D341Med (cell line): ENCODE results near the gene ALOX15B.

ENCODE experiments used
- DNase-seq: peaks from one replicate; pipeline ENCODE4 v3.0.0; 2012; ENCODE audit warnings: low spot score

Gene ALOX15B

DNA sequence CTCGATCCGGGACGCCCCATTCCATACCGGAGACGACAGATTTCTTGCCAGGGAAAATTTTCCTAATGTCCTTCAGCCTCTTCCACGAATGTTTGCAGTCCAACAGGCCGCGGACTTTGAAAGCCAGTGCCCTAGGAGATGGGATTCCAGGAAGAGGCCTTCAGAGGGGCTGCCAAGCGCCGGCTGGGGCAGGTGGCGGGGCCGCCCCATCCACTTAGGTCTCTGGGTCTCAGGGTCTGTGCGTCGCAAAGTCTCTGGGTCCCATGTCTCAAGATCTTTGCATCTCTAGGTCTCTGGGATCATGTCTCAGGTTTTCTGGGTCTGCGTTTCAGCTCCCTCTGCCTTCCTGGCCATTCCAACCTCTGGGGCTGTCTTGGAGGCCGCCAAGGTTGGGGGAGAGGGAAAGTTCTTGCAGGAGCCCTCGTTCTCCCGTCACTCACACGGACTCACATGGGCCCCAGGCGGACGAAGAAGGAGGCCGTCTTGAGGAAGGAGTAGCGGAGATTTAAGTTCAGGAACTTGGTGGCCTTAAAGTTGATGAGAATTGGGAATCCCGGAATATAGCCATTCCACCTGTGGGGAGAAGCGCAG is 41.4 kb downstream of the ALOX15B start:
- DNase-seq = no peak

DNA sequence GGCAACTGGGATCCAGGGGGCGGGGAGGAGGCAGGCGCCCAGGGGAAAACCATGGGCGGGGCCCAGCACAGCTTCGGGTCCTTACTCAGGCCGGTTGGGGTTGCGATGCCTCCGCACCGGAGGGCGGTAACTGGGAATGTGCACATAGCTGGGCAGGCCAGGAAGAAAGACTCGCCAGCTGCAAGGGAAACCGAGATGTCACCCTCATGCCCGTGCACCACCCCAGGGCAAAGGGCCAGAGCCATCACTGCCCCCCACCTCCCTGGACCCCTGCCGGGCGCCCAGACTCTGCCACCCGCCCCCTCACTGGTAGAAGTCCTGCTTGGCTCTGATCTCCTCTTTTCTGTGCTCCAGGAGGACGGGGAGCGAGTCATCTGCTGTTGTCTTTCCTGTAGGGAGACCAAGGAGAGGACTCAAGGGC is 42.0 kb downstream of the ALOX15B start:
- DNase-seq = no peak

DNA sequence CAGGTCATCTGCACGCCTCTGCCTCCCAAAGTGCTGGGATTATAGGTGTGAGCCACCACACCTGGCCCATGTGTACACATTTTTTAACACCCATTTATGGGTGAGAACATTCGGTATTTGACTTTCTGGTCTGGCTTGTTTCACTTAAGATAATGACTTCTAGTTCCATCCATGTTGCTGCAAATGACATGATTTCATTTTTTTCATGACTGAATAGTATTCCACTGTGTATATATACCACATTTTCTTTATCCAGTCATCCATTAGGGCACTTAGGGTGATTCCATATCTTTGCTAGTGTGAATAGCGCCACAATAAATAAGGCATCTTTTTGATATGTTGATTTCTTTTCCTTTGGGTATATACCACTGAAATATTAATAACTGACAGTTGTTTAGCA is 43.0 kb downstream of the ALOX15B start:
- DNase-seq = no peak

DNA sequence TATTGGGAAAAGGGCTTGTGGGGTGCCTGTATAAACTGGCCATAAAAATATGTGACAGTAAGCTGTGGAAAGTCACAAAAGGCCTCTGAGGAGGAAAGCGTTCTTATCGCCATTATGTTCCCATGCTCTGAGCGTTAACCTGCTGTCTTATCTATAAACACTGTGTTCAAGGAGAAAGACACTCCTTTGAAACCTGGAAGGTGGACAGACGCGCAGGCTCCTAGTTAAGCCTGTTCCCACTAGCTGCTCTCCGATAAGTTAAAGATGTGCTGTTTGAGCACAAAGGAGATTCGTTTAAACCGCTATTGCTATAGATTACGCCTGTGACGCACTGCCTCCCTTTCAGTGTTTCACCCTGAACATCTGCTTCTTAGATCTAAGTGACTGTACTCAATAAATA is 43.4 kb downstream of the ALOX15B start:
- DNase-seq = no peak

DNA sequence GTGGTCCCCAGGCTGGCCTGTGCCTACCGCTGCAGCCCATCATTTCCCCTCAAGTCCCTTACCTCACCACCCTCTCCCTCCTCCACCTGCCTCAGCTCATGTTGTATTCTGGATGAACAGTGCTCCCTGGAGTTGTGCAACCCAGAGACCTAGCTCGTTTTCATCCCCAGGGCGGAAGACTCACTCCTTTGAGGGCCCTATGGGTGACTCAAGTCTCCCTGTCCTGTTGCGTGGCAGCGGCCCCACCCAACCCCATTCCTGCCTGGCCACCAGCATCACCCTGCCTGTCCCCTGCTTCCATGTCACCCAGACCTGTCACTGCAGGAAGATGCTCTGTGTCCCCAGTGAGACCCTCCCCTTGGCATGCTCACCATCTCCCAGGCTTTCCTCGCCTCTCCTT is 45.4 kb downstream of the ALOX15B start:
- DNase-seq = no peak

DNA sequence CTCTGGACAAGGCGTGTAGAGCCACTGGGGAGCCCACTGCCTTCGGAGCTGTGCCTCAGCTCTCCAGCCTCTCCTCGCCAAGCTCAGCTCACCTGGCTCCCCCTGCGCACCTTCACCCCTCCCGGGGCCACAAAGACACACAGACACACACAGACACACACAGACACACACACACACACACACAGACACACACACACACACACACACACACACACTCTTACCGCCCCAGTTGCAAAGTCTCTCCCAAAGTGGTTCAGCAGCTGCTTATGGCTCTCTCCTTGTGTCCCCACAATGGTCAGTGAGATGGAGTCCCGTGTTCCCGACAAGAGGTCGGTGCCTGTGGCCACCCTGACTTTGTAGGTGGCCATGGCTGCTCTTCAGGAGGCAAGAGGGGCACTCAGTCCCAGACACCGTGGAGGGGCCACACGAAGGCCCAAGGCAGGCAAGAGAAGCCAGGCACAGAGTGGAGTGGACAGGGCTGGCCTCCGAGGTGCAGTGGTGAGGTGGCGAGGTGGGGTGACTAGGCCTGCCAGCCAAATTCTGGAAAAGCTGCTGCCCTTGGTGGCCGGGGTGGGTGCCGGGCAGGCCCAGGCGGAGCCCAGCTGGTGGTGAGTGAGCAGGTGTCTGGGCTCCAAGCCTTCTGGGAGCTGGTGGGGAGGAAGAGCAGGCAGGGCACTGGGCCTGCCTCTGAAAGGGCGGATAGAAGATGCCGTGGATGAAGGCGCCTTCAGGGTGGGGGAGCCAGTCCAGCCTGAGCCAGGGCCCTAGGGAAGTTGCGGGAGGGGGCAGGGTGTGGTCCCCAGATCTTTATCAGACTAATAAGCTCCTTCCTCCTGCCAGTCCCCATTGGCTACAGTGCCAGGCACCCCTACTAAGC is 48.5 kb downstream of the ALOX15B start, which contains the start of gene ALOX12B:
Gene ALOX12B (minus strand): TSS at position 642 of the 877 bp plus-strand sequence. CDS start 274 bp downstream, at position 368.
- DNase-seq = no peak

DNA sequence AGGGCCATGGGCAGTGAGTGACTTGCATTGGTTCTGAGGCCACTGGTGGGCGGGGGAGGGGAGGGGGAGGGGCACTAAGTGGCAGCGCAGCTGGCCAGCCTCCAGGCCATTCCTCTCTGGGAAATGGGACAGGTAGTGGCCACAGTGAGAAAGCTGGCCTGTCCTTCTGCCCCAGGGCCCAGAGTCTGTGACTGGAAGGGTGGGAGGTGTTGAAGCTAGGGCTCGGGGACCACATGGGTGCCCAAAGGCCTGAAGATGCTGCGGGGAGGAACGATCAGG is 49.0 kb downstream of the ALOX15B start:
- no peak for DNase-seq

DNA sequence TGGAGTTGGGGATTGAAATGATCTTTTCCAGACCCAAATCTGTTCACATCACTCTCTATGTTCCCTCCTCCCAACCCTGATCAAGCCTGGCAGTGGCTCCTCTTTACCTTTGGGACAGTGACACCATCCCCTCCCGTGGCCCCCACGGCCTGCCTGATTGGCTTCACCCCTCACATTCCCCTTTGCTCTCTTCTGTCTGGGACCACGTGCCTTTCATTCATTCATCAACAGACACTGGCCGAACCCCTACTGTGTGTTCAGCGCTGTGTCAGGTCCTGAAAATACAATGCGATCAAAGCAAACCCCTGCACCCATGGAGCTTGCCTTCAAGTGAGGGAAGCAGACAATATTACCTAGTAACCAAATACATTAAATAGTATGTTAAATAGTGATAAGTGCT is 50.9 kb downstream of the ALOX15B start:
- DNase-seq = no peak

DNA sequence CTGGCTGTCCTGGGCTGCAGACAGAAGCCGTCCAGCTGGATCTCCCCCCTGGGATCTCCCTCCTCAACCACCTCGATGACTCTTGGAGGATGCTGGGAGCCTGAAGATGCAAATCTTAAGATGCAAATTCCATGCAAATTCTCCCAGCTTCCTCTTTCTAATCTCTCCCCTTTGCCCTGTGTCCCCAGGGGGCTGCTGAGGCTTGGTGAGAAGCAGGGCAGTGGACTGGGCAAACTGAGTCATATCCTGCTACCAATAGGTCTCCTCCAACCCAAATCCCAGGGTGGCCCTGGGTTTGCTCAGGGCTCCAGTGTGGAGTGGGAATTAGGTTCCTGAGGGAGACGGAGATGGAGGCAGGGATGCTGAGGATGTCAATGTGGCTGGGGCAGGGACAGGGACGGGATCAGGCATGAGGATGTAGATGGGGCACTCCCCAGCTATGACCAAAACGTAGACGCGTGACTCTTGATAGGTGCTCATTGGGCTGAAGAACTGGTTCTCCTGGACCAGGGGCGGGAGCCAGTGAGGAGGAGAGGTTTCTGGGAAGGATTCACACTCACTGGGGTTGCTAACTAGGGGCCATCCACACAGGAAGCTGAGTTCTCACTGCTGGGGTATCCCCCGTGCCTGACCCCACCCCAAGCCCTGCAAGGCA is 52.3 kb downstream of the ALOX15B start:
- DNase-seq = no peak

DNA sequence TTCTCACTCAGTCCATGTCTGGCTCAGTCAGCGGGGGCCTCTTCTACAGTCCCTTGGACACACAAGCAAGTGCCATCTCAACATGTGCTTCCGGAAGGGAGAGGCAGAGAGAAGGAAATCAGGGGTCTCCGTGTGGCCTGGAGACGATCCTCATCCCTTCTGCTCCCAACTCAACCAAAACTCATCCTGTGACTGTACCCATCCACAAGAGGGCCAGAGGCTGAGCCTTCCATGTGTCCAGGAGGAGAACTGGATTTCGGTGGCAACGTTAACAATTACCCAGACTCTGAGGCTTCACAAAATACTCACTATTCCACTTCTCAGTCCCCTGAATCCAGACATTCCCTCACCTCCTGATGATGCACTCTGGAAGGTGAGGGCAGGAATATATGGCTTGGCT is 56.5 kb downstream of the ALOX15B start:
- DNase-seq = no peak

DNA sequence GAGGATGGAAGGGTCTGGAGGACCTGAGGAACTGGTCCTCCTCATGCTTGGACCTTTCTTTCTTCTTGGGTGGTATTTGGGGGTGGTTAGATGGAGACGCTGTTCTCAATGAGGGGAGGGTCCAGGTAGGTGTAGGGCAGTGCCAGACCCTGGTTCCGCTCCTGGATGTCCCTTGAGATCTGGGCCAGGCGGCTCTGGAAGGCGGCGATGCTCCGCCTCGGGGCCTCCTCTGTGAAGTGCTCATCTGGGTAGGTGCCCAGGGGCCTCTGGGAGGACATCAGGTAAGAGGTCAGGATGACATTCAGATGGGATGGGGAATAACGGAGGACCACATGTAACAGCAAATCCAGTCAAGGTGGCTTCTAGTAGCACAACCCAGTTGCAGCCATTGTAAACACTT is 57.7 kb downstream of the ALOX15B start:
- DNase-seq = no peak
